ENCODE measurements around the gene FHL3.

GRCh38 chr1:37952738-37953137 is 52.6 kb downstream of the FHL3 start:
- TF ChIP-seq RCOR1 (IDR thresholded peaks at IDR 0.05; ENCODE audit: low read length) (no peak), CTCF (IDR thresholded peaks at IDR 0.05) (no peak), TEAD4 (IDR thresholded peaks at IDR 0.05; ENCODE audit: borderline replicate concordance, insufficient read depth) (no peak), POLR2AphosphoS5 (IDR thresholded peaks at IDR 0.05; ENCODE audit: low read depth, low read length) (no peak), MXI1 (IDR thresholded peaks at IDR 0.05; ENCODE audit: low read depth, low read length) (no peak), USF2 (IDR thresholded peaks at IDR 0.05; ENCODE audit: borderline replicate concordance, low read depth, low read length) (no peak), EP300 (IDR thresholded peaks at IDR 0.05; ENCODE audit: borderline replicate concordance in 1 of 2, low read depth in 1 of 2, low read length in 1 of 2) (no peak), RFX5 (IDR thresholded peaks at IDR 0.05; ENCODE audit: low read length) (no peak)
